ENCODE data around the gene PTP4A1.

Gene PTP4A1

GRCh38 chr6:63611560-63611959, 39.3 kb downstream of the PTP4A1 start:
- Mint-ChIP-seq H3K4me1 (ENCODE audit: low read depth) (no peaks in the 10 kb centered on the region), H3K9me3 (no peaks in the 10 kb centered on the region), H3K27me3 (ENCODE audit: low read depth) (peaks cover 14% of the 10 kb centered on the region), H3K36me3 (ENCODE audit: low read depth) (no peaks in the 10 kb centered on the region), H3K27ac (no peak overlapping the region), H3K4me3 (no peak overlapping the region)
- DNase-seq (ENCODE audit: low spot score) = no peak

- no peaks in the 10 kb centered on the region for H3K4me1 Mint-ChIP-seq (ENCODE audit: low read depth)
- no peak overlapping the region for H3K27ac Mint-ChIP-seq
- DNase-seq (ENCODE audit: low spot score) = no peak
- H3K9me3 Mint-ChIP-seq = no peaks in the 10 kb centered on the region
- no peaks in the 10 kb centered on the region for H3K36me3 Mint-ChIP-seq (ENCODE audit: low read depth)
- H3K27me3 Mint-ChIP-seq (ENCODE audit: low read depth) = peaks cover 24% of the 10 kb centered on the region
- no peak overlapping the region for H3K4me3 Mint-ChIP-seq
Measured at GRCh38 chr6:63615590-63615989, 43.3 kb downstream of the PTP4A1 start.

Measured in T-helper 2 cell treated with Interferon-gamma antibody and Interleukin-4, amounts not matched to agents 5 μg/mL and 100 μg/mL, for 36 hours (primary cell).